C4-2B (cell line): ENCODE results near the gene CACHD1.
A peak's percentile ranks its signal among the peaks of the same experiment; 100 is the strongest.

Experiments used
- H3K27ac ChIP-seq: fragments of 450-650 bp; 2 replicates; pipeline ENCODE4 v1.5.1; 2017
- ZFX ChIP-seq: fragments of 450-650 bp; IDR thresholded peaks from 2 replicates; pipeline ENCODE4 v1.6.1; 2017
- TF ChIP-seq, protein P1 (sequence below): fragments of 450-650 bp; conservative IDR thresholded peaks from 2 replicates; pipeline ENCODE4 v1.5.1; 2017; ENCODE audit warnings: mild to moderate bottlenecking

Gene CACHD1

GRCh38 chr1:64685765-64686341 is 215.9 kb downstream of the CACHD1 start:
- H3K27ac ChIP-seq, result no peak overlapping the region
- TF ChIP-seq, protein P1, sequence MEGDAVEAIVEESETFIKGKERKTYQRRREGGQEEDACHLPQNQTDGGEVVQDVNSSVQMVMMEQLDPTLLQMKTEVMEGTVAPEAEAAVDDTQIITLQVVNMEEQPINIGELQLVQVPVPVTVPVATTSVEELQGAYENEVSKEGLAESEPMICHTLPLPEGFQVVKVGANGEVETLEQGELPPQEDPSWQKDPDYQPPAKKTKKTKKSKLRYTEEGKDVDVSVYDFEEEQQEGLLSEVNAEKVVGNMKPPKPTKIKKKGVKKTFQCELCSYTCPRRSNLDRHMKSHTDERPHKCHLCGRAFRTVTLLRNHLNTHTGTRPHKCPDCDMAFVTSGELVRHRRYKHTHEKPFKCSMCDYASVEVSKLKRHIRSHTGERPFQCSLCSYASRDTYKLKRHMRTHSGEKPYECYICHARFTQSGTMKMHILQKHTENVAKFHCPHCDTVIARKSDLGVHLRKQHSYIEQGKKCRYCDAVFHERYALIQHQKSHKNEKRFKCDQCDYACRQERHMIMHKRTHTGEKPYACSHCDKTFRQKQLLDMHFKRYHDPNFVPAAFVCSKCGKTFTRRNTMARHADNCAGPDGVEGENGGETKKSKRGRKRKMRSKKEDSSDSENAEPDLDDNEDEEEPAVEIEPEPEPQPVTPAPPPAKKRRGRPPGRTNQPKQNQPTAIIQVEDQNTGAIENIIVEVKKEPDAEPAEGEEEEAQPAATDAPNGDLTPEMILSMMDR, result no peak
- TF ChIP-seq ZFX, result no peak

- TF ChIP-seq ZFX, result no peak
- TF ChIP-seq, protein P1, result peak; percentile 93
- no peak overlapping the region for H3K27ac ChIP-seq
Observed at GRCh38 chr1:64686828-64687724, 217.1 kb downstream of the CACHD1 start.

- TF ChIP-seq, protein P1, result no peak
- TF ChIP-seq ZFX, result no peak
- H3K27ac ChIP-seq, result no peak overlapping the region
Observed at GRCh38 chr1:64687725-64688327, 217.9 kb downstream of the CACHD1 start.

GRCh38 chr1:64691626-64692025 is 221.7 kb downstream of the CACHD1 start:
- no peak overlapping the region for H3K27ac ChIP-seq
- TF ChIP-seq, protein P1, result no peak

DNA sequence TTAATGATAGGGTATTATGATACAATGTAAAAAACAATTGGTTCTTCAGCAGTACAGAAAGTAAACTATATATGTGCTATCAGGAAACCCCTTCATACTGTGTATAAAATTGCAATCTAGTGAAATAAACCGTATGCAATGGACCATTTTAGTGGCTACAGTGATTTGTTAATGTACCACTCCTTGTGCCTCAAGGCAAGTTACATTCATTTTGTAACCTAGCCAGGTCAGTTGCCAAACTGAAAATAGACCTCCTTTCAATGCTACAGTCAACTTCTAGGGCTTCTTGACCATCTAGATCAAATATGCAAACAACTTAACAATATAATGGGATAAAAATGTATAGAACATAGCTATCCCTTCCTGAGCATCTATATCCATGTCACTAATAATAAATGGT is 223.0 kb downstream of the CACHD1 start:
- TF ChIP-seq, protein P1, result no peak
- H3K27ac ChIP-seq, result no peak overlapping the region

DNA sequence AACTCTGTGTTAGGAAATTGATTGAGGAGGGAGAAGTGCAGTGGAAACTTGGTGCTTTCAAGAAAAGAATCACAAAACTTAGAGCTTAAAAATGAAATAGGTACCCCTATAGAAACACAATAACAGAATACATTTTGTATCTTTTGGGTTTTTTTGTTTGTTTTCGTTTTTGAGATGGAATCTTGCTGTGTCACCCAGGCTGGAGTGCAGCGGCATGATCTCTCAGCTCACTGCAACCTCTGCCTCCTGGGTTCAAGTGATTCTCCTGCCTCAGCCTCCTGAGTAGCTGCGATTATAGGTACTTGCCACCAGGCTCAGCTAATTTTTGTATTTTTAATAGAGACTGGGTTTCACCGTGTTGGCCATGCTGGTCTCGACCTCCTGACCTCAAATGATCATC is 223.5 kb downstream of the CACHD1 start:
- TF ChIP-seq, protein P1, result no peak
- TF ChIP-seq ZFX, result no peak
- no peak overlapping the region for H3K27ac ChIP-seq

GRCh38 chr1:64696879-64697278 is 226.9 kb downstream of the CACHD1 start:
- TF ChIP-seq, protein P1, result no peak
- TF ChIP-seq ZFX, result no peak
- H3K27ac ChIP-seq, result no peak overlapping the region
